Right lobe of liver (tissue), 4 donors: ENCODE results near the gene SPTBN5.

Experiments
- CTCF ChIP-seq, 4 donors: fragments of 200-600 bp in 3 of 4; fragments of 450-650 bp in 1 of 4; IDR thresholded peaks; one replicate each; pipeline versions ENCODE4 v1.5.1 to v1.8.0; 2016 to 2022; ENCODE audit warnings: antibody characterized with exemption in 4 of 4, mild to moderate bottlenecking in 2 of 4
- POLR2A ChIP-seq: fragments of 450-650 bp; IDR thresholded peaks from one replicate; pipeline ENCODE4 v1.6.1; 2017; ENCODE audit warnings: antibody characterized with exemption, mild to moderate bottlenecking
- donor health status: DM: no; HTN: no; CAD: no.
- donor health status: DM: no; HTN: no; CAD: no.
- donor health status: DM: no; HTN: yes; CAD: no.

GRCh38 chr15:41928100-41928499 lies 34.2 kb upstream of the SPTBN5 start:
- TF ChIP-seq CTCF (IDR thresholded peaks at IDR 0.05) (no peak), POLR2A (no peak)
